Ovary (tissue), 9 donors: Measurements from ENCODE around the gene SLC39A3. TPM values are rescaled to one million over a fixed set of nuclear protein-coding genes. Genes with fewer than 3 reads are reported as not detected.

Experiments used
- DNase-seq, 5 donors: peaks; one replicate each; pipeline ENCODE4 v3.0.0-alpha.2; 2019 to 2020
- H3K27ac ChIP-seq, 2 donors: fragments of 200-600 bp; one replicate each; pipeline versions ENCODE4 v1.5.1 to v1.8.0; 2019 to 2022
- H3K27me3 ChIP-seq: fragments of 200-600 bp; one replicate; pipeline ENCODE4 v1.8.0; 2022
- H3K36me3 ChIP-seq: fragments of 200-600 bp; sonication (generic); one replicate; pipeline ENCODE4 v1.5.1; 2019
- H3K4me1 ChIP-seq: one replicate; pipeline ENCODE4 v1.8.1; 2013; ENCODE audit warnings: mild to moderate bottlenecking, moderate library complexity; ENCODE audit not compliant: insufficient read depth
- H3K4me3 ChIP-seq: fragments of 200-600 bp; sonication (generic); one replicate; pipeline ENCODE4 v1.5.1; 2017
- H3K9me3 ChIP-seq, 2 donors: fragments of 200-600 bp in 1 of 2; sonication (generic) in 1 of 2; one replicate each; pipeline versions ENCODE4 v1.5.1 to v1.8.1; 2013 to 2019; ENCODE audit warnings: mild to moderate bottlenecking in 1 of 2, moderate library complexity in 1 of 2
- EP300 ChIP-seq: sonication (generic); formaldehyde crosslinking; IDR thresholded peaks from one replicate; pipeline ENCODE4 v1.6.1; 2017; ENCODE audit warnings: antibody characterized with exemption
- POLR2A ChIP-seq: fragments of 450-650 bp; IDR thresholded peaks from one replicate; pipeline ENCODE4 v1.6.1; 2017; ENCODE audit warnings: antibody characterized with exemption, mild to moderate bottlenecking, moderate library complexity
- WGBS, 3 donors: extraction: QIAGEN DNeasy Blood & Tissue Kit in 1 of 3; methylation state at CpG; one replicate each; pipeline versions ENCODE4 v1.1.5 to v1.1.7; 2013 to 2017; 5-methylcytosine and 5-hydroxymethylcytosine counted together
- intact Hi-C, 4 donors: fragments of 100-400 bp; cut with DNase I; formaldehyde crosslinking; loops; one replicate each; pipeline versions ENCODE4 v1.11.0 to v1.15.1; 2022 to 2023
- polyA plus RNA-seq, 2 donors: library from polyadenylated mRNA; stranded (reverse); fragments of 200-250 nt in 1 of 2; fragments of 350-450 nt in 1 of 2; fragmentation: Illumina TruSeq in 1 of 2; extraction: RNeasy Lipid Tissue Mini Kit (QIAGEN cat#74804) in 1 of 2; gene quantifications; one replicate each; pipeline ENCODE4 v1.2.3, GENCODE V29; 2013 to 2014
- total RNA-seq, 7 donors: library from RNA; depleted of rRNA in 2 of 7; stranded (reverse); fragments of >200 nt in 2 of 7; fragmentation: NEBNext Ultra II Directional in 3 of 7; extraction: Animal tissue kit (Norgen Biotek cat#: 25700) in 3 of 7; gene quantifications; one replicate each; pipeline versions ENCODE4 v1.1.0 to v1.2.4, GENCODE V29; 2016 to 2023
- TF ChIP-seq, protein P1 (sequence below), 3 donors: fragments of 450-650 bp in 2 of 3; fragments of 200-600 bp in 1 of 3; IDR thresholded peaks; one replicate each; pipeline versions ENCODE4 v1.5.1 to v1.8.0; 2016 to 2022; ENCODE audit warnings: antibody characterized with exemption in 3 of 3, mild to moderate bottlenecking in 1 of 3
- donor health status: DM: no; HTN: no; CAD: no; lungs with moderate emphysema.
- donor health status: DM: no; HTN: no; CAD: no.
- donor health status: Bipolar disorder and iron deficiency.
- donor health status: DM: yes; HTN: yes; CAD: no.
- donor health status: DM: no; HTN: no; CAD: no.
- donor health status: DM: yes; HTN: yes; CAD: no.

The SLC39A3 gene
- total and polyA plus RNA-seq, 9 donors, result 11.6 to 40.2 (median 18.2) TPM

DNA sequence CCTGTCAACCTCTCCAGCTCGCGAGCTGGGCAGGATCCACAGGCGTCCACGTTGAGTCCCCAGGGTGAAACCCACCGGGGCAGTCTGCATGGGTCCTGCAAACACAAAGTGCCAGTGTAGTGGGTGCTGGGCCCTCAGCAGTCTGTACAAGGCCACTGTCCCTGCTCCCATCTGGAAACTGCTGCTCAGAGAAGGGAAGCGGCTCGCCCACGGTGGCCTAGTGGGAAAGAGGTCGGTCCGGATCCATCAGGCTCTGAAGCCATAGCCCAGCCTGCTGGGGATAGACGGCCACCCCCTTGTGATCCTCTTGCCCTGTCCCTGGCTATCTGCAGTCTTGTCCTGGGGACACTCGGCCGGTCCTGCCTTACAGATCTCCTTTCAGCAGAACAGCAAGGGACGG lies 16.1 kb downstream of the SLC39A3 start:
- TF ChIP-seq EP300 (no peak), POLR2A (no peak)
- TF ChIP-seq, protein P1, sequence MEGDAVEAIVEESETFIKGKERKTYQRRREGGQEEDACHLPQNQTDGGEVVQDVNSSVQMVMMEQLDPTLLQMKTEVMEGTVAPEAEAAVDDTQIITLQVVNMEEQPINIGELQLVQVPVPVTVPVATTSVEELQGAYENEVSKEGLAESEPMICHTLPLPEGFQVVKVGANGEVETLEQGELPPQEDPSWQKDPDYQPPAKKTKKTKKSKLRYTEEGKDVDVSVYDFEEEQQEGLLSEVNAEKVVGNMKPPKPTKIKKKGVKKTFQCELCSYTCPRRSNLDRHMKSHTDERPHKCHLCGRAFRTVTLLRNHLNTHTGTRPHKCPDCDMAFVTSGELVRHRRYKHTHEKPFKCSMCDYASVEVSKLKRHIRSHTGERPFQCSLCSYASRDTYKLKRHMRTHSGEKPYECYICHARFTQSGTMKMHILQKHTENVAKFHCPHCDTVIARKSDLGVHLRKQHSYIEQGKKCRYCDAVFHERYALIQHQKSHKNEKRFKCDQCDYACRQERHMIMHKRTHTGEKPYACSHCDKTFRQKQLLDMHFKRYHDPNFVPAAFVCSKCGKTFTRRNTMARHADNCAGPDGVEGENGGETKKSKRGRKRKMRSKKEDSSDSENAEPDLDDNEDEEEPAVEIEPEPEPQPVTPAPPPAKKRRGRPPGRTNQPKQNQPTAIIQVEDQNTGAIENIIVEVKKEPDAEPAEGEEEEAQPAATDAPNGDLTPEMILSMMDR (IDR thresholded peaks at IDR 0.05), result no peak
- no peak overlapping the region for H3K4me3 ChIP-seq
- 67 to 79% (median 68%) methylated on average over 14 of the region's 14 CpGs for WGBS, 3 donors
- H3K9me3 ChIP-seq, result no peaks in the 10 kb centered on the region
- H3K27me3 ChIP-seq, result no peaks in the 10 kb centered on the region
- DNase-seq, result no peak
- peak overlapping the region in 1 of 2 donors; percentile 53 for H3K27ac ChIP-seq
- no peaks in the 10 kb centered on the region for H3K36me3 ChIP-seq
- H3K4me1 ChIP-seq, result peaks cover 14% of the 10 kb centered on the region
- intact Hi-C loops, result loop anchor here in 1 of 4 donors (10.0 kb wide), 1 partner anchor 69 kb away; no protein-coding TSS in a partner anchor

- H3K27me3 ChIP-seq, result no peaks in the 10 kb centered on the region
- H3K36me3 ChIP-seq, result no peaks in the 10 kb centered on the region
- 37 to 46% (median 40%) methylated on average over 13 of the region's 13 CpGs for WGBS, 3 donors
- intact Hi-C loops, result loop anchor here in 1 of 4 donors (10.0 kb wide), 1 partner anchor 69 kb away; no protein-coding TSS in a partner anchor
- H3K9me3 ChIP-seq, result no peaks in the 10 kb centered on the region
- peak overlapping the region in 1 of 2 donors; percentile 53 for H3K27ac ChIP-seq
- no peak for DNase-seq
- no peak overlapping the region for H3K4me3 ChIP-seq
- peaks cover 14% of the 10 kb centered on the region for H3K4me1 ChIP-seq
- TF ChIP-seq EP300, result no peak
- TF ChIP-seq, protein P1 (IDR thresholded peaks at IDR 0.05), result no peak
- TF ChIP-seq POLR2A, result no peak
Measured at GRCh38 chr19:2723345-2723715, 16.5 kb downstream of the SLC39A3 start.

GRCh38 chr19:2722541-2723344 lies 17.1 kb downstream of the SLC39A3 start:
- intact Hi-C loops, result loop anchor here in 1 of 4 donors (10.0 kb wide), 1 partner anchor 68 kb away; no protein-coding TSS in a partner anchor
- no peak overlapping the region for H3K4me3 ChIP-seq
- DNase-seq, result peak; percentile 81 to 88 (median 83)
- 23 to 42% (median 24%) methylated on average over 12 to 28 of the region's 28 CpGs for WGBS, 3 donors
- TF ChIP-seq EP300 (no peak), POLR2A (no peak)
- TF ChIP-seq, protein P1 (IDR thresholded peaks at IDR 0.05), result no peak
- H3K9me3 ChIP-seq, result no peaks in the 10 kb centered on the region
- H3K4me1 ChIP-seq, result peaks cover 14% of the 10 kb centered on the region
- no peaks in the 10 kb centered on the region for H3K27me3 ChIP-seq
- H3K27ac ChIP-seq, result peak overlapping the region in 1 of 2 donors; percentile 53
- H3K36me3 ChIP-seq, result no peaks in the 10 kb centered on the region

DNA sequence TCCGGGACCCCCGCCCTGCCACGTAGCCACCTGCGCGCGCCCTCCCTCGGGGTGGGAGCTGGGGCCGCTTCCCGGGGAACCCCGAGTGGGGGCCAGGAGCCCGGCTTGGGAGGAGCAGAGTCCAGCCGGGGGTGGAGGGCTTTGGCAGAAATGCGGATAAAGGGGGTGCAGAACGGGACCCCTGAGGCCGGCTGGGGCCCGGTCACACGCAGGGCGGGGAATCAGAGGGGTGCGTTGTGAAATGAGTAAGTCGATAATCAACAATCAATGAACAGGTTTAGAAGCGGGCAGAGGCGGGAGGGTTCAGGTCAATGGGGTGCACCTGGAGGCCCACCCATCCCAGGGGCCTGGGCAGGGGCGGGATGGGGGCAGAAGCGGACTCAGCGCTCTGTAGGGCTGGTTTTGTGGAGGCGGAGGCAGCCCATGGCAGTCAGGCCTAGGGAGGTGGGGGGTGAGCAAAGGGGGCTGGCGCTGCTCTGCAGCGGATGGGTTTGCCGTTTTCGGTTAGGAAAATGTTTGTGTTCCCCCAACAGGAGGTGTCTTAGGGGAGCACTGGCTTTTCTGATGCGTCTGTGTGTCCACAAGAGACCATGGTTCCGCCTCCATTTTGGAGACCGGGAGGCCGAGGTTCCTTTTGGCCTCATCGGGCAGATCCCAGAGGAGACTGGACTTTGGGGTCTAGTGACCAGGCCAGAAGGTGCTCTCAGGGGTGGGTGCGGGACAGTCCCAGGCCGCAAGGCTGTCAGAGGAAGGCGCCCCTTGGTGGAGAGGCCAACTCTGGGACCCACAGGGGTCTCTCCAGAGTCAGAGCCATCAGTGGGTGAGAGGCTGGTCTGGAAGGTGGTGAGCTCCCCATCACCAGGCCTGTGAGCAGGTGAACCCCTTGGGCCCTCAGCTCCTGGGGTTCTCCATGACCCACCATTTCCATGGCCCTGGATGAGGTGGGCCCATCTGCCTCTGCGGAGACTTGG lies 18.0 kb downstream of the SLC39A3 start:
- Histone ChIP-seq H3K27ac (no peak overlapping the region), H3K9me3 (no peaks in the 10 kb centered on the region), H3K4me3 (peak overlapping the region; percentile 39), H3K27me3 (no peaks in the 10 kb centered on the region), H3K4me1 (peaks cover 14% of the 10 kb centered on the region), H3K36me3 (no peaks in the 10 kb centered on the region)
- intact Hi-C loops, result loop anchor here in 1 of 4 donors (10.0 kb wide), 1 partner anchor 67 kb away; no protein-coding TSS in a partner anchor
- TF ChIP-seq, protein P1 (IDR thresholded peaks at IDR 0.05), result no peak
- TF ChIP-seq EP300, result no peak
- no peak for TF ChIP-seq POLR2A
- DNase-seq, result peak in 1 of 5 donors; percentile 47
- 31 to 42% (median 32%) methylated on average over 30 to 39 of the region's 39 CpGs for WGBS, 3 donors
